Measurements from ENCODE around the gene COMP.

The COMP gene

GRCh38 chr19:18784786-18785120 lies 6.4 kb downstream of the COMP start:
- Histone ChIP-seq H3K27ac (ENCODE audit: low read depth, low read length) (no peak overlapping the region), H3K27me3 (ENCODE audit: control insufficient read depth in 5 of 5, insufficient read depth in 4 of 5, low read length in 5 of 5) (peaks cover 27 to 38% (median 35%) of the 10 kb centered on the region in 5 donors), H3K9me3 (ENCODE audit: control insufficient read depth in 5 of 5, low read length in 5 of 5) (no peaks in the 10 kb centered on the region), H3K4me1 (ENCODE audit: control insufficient read depth in 5 of 5, insufficient read depth in 5 of 5, low read length in 5 of 5) (peaks cover 0 to 40% (median 23%) of the 10 kb centered on the region in 5 donors), H3K4me3 (ENCODE audit: low read depth in 1 of 5, low read length in 5 of 5) (no peak overlapping the region), H3K9ac (ENCODE audit: low read length in 5 of 5) (no peak overlapping the region), H3K36me3 (ENCODE audit: control insufficient read depth in 5 of 5, insufficient read depth in 5 of 5, low read length in 5 of 5) (no peaks in the 10 kb centered on the region)

DNA sequence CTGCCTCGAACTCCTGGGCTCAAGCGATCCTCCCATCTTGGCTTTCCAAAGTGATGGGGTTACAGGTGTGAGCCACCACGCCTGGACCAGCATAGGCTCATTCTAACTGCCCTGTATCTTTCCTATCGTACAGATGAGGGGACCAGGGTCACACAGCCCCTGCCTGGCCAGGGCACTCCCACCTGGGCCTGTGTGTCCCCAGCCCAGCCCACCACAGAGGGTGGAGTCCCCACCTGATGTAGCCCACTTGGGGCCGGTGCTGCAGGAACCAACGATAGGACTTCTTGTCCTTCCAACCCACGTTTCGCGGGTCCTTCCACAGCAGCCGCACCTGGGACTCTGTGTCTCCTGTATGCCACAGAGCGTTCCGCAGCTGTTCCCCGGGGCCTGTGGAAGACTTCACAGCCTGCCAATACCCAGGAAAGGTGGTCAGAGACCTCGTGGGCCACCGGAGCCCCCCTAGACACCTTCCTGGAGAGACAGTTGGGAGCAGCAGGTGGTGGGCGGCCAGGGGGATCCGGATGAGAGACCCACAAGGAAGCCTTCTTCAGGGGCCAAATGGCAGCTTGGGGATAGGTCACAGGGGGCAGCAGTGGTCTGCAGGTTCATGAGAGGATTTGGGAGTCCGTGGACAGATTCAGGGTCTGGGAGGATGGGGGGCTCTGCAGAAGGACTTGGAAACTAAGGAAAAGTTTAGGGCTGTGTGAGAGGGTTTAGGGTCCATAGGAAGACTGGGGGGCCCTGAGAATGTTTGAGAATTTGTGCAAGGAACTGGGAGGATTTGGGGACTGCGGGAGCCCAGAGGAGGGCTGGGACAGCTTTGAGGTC lies 6.9 kb downstream of the COMP start:
- Histone ChIP-seq H3K4me1 (ENCODE audit: control insufficient read depth in 5 of 5, insufficient read depth in 5 of 5, low read length in 5 of 5) (peaks cover 0 to 34% (median 19%) of the 10 kb centered on the region in 5 donors), H3K9ac (ENCODE audit: low read length in 5 of 5) (no peak overlapping the region), H3K4me3 (ENCODE audit: low read depth in 1 of 5, low read length in 5 of 5) (no peak overlapping the region), H3K27ac (ENCODE audit: low read depth, low read length) (no peak overlapping the region), H3K27me3 (ENCODE audit: control insufficient read depth in 5 of 5, insufficient read depth in 4 of 5, low read length in 5 of 5) (peaks cover 21 to 32% (median 30%) of the 10 kb centered on the region in 5 donors), H3K9me3 (ENCODE audit: control insufficient read depth in 5 of 5, low read length in 5 of 5) (no peaks in the 10 kb centered on the region), H3K36me3 (ENCODE audit: control insufficient read depth in 5 of 5, insufficient read depth in 5 of 5, low read length in 5 of 5) (no peaks in the 10 kb centered on the region)

DNA sequence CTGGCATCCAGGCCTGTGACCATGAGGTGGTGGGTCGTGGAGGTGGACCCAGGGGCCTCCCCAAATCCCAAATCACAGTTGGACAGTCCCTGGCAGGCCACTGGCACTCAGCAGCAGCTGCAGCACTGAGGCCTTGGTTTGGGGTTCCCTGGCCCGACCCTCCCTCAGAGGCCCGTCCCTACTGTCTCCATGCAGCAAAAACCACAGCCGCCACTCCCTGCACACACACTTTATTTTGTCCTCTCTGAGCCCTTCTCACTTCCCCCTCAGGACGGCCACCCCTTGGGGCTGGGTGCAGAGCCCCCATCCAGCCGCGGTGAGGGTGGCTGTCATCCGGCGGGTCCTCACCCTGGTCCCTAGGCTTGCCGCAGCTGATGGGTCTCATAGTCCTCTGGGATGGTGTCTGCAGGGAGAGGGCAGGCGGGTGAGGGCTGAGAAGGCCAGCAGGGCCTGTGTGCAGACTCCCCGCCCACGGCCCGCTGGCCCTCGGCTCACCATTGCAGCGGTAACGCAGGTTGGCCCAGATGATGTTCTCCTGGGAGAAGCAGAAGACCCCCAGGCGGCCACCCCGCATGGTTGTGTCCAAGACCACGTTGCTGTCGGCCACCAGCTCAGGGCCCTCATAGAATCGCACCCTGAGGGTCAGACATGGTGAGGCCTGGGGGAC lies 8.4 kb downstream of the COMP start:
- Histone ChIP-seq H3K4me3 (ENCODE audit: low read depth in 1 of 5, low read length in 5 of 5) (no peak overlapping the region), H3K9ac (ENCODE audit: low read length in 5 of 5) (no peak overlapping the region), H3K36me3 (ENCODE audit: control insufficient read depth in 5 of 5, insufficient read depth in 5 of 5, low read length in 5 of 5) (no peaks in the 10 kb centered on the region), H3K27me3 (ENCODE audit: control insufficient read depth in 5 of 5, insufficient read depth in 4 of 5, low read length in 5 of 5) (peaks cover 12 to 29% (median 28%) of the 10 kb centered on the region in 5 donors), H3K4me1 (ENCODE audit: control insufficient read depth in 5 of 5, insufficient read depth in 5 of 5, low read length in 5 of 5) (peaks cover 0 to 22% (median 9%) of the 10 kb centered on the region in 5 donors), H3K9me3 (ENCODE audit: control insufficient read depth in 5 of 5, low read length in 5 of 5) (no peaks in the 10 kb centered on the region), H3K27ac (ENCODE audit: low read depth, low read length) (no peak overlapping the region)

- Histone ChIP-seq H3K9me3 (ENCODE audit: control insufficient read depth in 5 of 5, low read length in 5 of 5) (no peaks in the 10 kb centered on the region), H3K27me3 (ENCODE audit: control insufficient read depth in 5 of 5, insufficient read depth in 4 of 5, low read length in 5 of 5) (peaks cover 6 to 25% (median 22%) of the 10 kb centered on the region in 5 donors), H3K36me3 (ENCODE audit: control insufficient read depth in 5 of 5, insufficient read depth in 5 of 5, low read length in 5 of 5) (no peaks in the 10 kb centered on the region), H3K4me3 (ENCODE audit: low read depth in 1 of 5, low read length in 5 of 5) (no peak overlapping the region), H3K4me1 (ENCODE audit: control insufficient read depth in 5 of 5, insufficient read depth in 5 of 5, low read length in 5 of 5) (peaks cover 0 to 18% (median 5%) of the 10 kb centered on the region in 5 donors), H3K27ac (ENCODE audit: low read depth, low read length) (no peak overlapping the region), H3K9ac (ENCODE audit: low read length in 5 of 5) (no peak overlapping the region)
Measured at GRCh38 chr19:18781885-18782527, 9.1 kb downstream of the COMP start.

GRCh38 chr19:18781047-18781600 lies 10.0 kb downstream of the COMP start:
- Histone ChIP-seq H3K9ac (ENCODE audit: low read length in 5 of 5) (no peak overlapping the region), H3K4me3 (ENCODE audit: low read depth in 1 of 5, low read length in 5 of 5) (no peak overlapping the region), H3K36me3 (ENCODE audit: control insufficient read depth in 5 of 5, insufficient read depth in 5 of 5, low read length in 5 of 5) (peaks cover 0 to 4% (median 0%) of the 10 kb centered on the region in 5 donors), H3K4me1 (ENCODE audit: control insufficient read depth in 5 of 5, insufficient read depth in 5 of 5, low read length in 5 of 5) (peaks cover 0 to 14% (median 5%) of the 10 kb centered on the region in 5 donors), H3K9me3 (ENCODE audit: control insufficient read depth in 5 of 5, low read length in 5 of 5) (no peaks in the 10 kb centered on the region), H3K27me3 (ENCODE audit: control insufficient read depth in 5 of 5, insufficient read depth in 4 of 5, low read length in 5 of 5) (peaks cover 6 to 21% (median 16%) of the 10 kb centered on the region in 5 donors), H3K27ac (ENCODE audit: low read depth, low read length) (no peak overlapping the region)

DNA sequence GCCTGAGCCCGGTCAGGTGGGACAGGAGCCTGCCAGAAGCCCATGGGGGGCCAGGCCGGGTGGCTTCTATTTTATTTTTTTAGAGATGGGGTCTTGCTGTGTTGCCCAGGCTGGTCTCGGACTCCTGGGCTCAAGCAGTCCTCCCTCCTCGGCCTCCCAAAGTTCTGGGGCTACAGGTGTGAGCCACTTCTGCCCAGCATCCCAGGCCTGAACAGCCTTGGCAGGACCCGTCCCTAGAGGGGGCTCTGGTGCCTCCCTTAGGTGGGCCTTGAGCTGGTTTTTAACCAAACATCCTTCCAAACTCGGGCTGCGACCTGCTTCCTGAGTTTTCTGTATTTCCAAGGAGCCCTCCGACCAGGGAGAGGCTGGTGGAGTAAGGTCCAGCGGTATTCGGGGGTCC lies 10.5 kb downstream of the COMP start:
- Histone ChIP-seq H3K9me3 (ENCODE audit: control insufficient read depth in 5 of 5, low read length in 5 of 5) (no peaks in the 10 kb centered on the region), H3K27me3 (ENCODE audit: control insufficient read depth in 5 of 5, insufficient read depth in 4 of 5, low read length in 5 of 5) (peaks cover 3 to 21% (median 13%) of the 10 kb centered on the region in 5 donors), H3K4me1 (ENCODE audit: control insufficient read depth in 5 of 5, insufficient read depth in 5 of 5, low read length in 5 of 5) (peaks cover 0 to 10% (median 5%) of the 10 kb centered on the region in 5 donors), H3K36me3 (ENCODE audit: control insufficient read depth in 5 of 5, insufficient read depth in 5 of 5, low read length in 5 of 5) (peaks cover 0 to 8% (median 0%) of the 10 kb centered on the region in 5 donors), H3K4me3 (ENCODE audit: low read depth in 1 of 5, low read length in 5 of 5) (no peak overlapping the region), H3K9ac (ENCODE audit: low read length in 5 of 5) (no peak overlapping the region), H3K27ac (ENCODE audit: low read depth, low read length) (no peak overlapping the region)

DNA sequence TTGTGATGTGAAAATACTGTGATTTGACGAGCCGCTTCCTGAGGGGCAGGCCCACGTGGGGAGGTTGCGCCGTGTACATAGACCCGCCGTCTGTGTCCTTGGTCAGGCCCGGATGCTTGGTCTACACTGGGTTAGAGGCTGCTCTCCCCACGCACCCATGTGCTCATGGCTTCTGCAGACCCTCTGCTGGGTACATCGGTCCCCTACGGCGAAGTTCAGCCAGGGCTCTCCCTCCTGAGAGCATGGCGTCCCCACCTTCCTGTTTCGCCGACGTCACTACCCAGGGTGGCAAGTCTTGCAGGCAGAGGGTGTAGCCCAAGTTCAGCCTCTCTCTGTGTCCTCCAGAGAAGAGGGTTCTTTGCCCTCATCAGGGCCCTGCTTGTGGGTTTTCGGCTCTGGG lies 11.0 kb downstream of the COMP start:
- H3K27me3 ChIP-seq (ENCODE audit: control insufficient read depth in 5 of 5, insufficient read depth in 4 of 5, low read length in 5 of 5), result peaks cover 3 to 21% (median 11%) of the 10 kb centered on the region in 5 donors
- H3K9ac ChIP-seq (ENCODE audit: low read length in 5 of 5), result no peak overlapping the region
- H3K36me3 ChIP-seq (ENCODE audit: control insufficient read depth in 5 of 5, insufficient read depth in 5 of 5, low read length in 5 of 5), result peaks cover 0 to 11% (median 0%) of the 10 kb centered on the region in 5 donors
- no peaks in the 10 kb centered on the region for H3K9me3 ChIP-seq (ENCODE audit: control insufficient read depth in 5 of 5, low read length in 5 of 5)
- peaks cover 0 to 5% (median 0%) of the 10 kb centered on the region in 5 donors for H3K4me1 ChIP-seq (ENCODE audit: control insufficient read depth in 5 of 5, insufficient read depth in 5 of 5, low read length in 5 of 5)
- H3K4me3 ChIP-seq (ENCODE audit: low read depth in 1 of 5, low read length in 5 of 5), result no peak overlapping the region
- H3K27ac ChIP-seq (ENCODE audit: low read depth, low read length), result no peak overlapping the region

GRCh38 chr19:18778826-18779495 lies 12.1 kb downstream of the COMP start:
- Histone ChIP-seq H3K9ac (ENCODE audit: low read length in 5 of 5) (no peak overlapping the region), H3K4me3 (ENCODE audit: low read depth in 1 of 5, low read length in 5 of 5) (no peak overlapping the region), H3K27me3 (ENCODE audit: control insufficient read depth in 5 of 5, insufficient read depth in 4 of 5, low read length in 5 of 5) (peaks cover 3 to 21% (median 9%) of the 10 kb centered on the region in 5 donors), H3K36me3 (ENCODE audit: control insufficient read depth in 5 of 5, insufficient read depth in 5 of 5, low read length in 5 of 5) (peaks cover 0 to 18% (median 0%) of the 10 kb centered on the region in 5 donors), H3K27ac (ENCODE audit: low read depth, low read length) (no peak overlapping the region), H3K4me1 (ENCODE audit: control insufficient read depth in 5 of 5, insufficient read depth in 5 of 5, low read length in 5 of 5) (no peaks in the 10 kb centered on the region), H3K9me3 (ENCODE audit: control insufficient read depth in 5 of 5, low read length in 5 of 5) (no peaks in the 10 kb centered on the region)

DNA sequence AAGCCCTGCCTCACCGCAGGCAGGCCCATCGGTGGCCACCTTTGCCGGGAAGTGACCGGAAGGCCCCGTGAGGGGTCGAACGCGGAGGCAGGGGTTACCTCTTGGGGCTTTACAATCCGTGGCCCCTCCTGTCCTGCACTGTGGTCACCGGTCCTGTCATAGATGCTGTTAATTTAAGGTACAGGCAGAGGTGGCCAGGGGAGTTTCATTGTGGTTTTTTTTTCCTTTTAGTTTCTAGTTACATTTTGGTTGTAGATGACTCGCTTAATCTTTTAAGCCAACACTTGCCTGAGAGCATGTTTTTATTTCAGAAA lies 13.1 kb downstream of the COMP start:
- H3K36me3 ChIP-seq (ENCODE audit: control insufficient read depth in 5 of 5, insufficient read depth in 5 of 5, low read length in 5 of 5), result peaks cover 0 to 20% (median 0%) of the 10 kb centered on the region in 5 donors
- H3K4me1 ChIP-seq (ENCODE audit: control insufficient read depth in 5 of 5, insufficient read depth in 5 of 5, low read length in 5 of 5), result no peaks in the 10 kb centered on the region
- H3K4me3 ChIP-seq (ENCODE audit: low read depth in 1 of 5, low read length in 5 of 5), result no peak overlapping the region
- H3K9ac ChIP-seq (ENCODE audit: low read length in 5 of 5), result no peak overlapping the region
- no peaks in the 10 kb centered on the region for H3K9me3 ChIP-seq (ENCODE audit: control insufficient read depth in 5 of 5, low read length in 5 of 5)
- no peak overlapping the region for H3K27ac ChIP-seq (ENCODE audit: low read depth, low read length)
- H3K27me3 ChIP-seq (ENCODE audit: control insufficient read depth in 5 of 5, insufficient read depth in 4 of 5, low read length in 5 of 5), result peaks cover 3 to 21% (median 9%) of the 10 kb centered on the region in 5 donors

All from subcutaneous abdominal adipose tissue (tissue), 5 donors.